Natural killer cell (primary cell): ENCODE measurements around the gene CGNL1. TPM values are rescaled to one million over a fixed set of nuclear protein-coding genes. Genes with fewer than 3 reads are reported as not detected.

Experiments
- ATAC-seq, 3 donors: fragments of 150-1000 bp in 2 of 3; fragments of 200-7000 bp in 1 of 3; cut with Tn5 transposase; 1 replicate in 1 of 3; 2 replicates in 2 of 3; pipeline ENCODE4 v1.10.0; 2021; ENCODE audit warnings: mild to moderate bottlenecking in 2 of 3, moderate library complexity in 2 of 3
- DNase-seq, 2 donors: peaks; one replicate each; pipeline versions ENCODE4 v3.0.0 to v3.0.0-alpha.2; 2013 to 2021; ENCODE audit warnings: mixed read lengths in 1 of 2
- H3K27ac ChIP-seq: one replicate; pipeline ENCODE4 v1.5.1; 2013; ENCODE audit warnings: mild to moderate bottlenecking, low read length
- H3K27me3 ChIP-seq: one replicate; pipeline ENCODE4 v1.6.1; 2013; ENCODE audit warnings: low read length; ENCODE audit not compliant: control insufficient read depth, insufficient read depth
- H3K36me3 ChIP-seq: one replicate; pipeline ENCODE4 v1.6.1; 2013; ENCODE audit warnings: low read length; ENCODE audit not compliant: control insufficient read depth, insufficient read depth
- H3K4me1 ChIP-seq: one replicate; pipeline ENCODE4 v1.6.1; 2013; ENCODE audit warnings: low read length; ENCODE audit not compliant: control insufficient read depth, insufficient read depth
- H3K4me3 ChIP-seq: one replicate; pipeline ENCODE4 v1.5.1; 2013; ENCODE audit warnings: low read length
- H3K9me3 ChIP-seq: one replicate; pipeline ENCODE4 v1.6.1; 2013; ENCODE audit warnings: low read length; ENCODE audit not compliant: control insufficient read depth, insufficient read depth
- H3K27ac Mint-ChIP-seq, 2 donors: one replicate each; pipeline ENCODE4 v1.8.0; 2022; ENCODE audit warnings: mild to moderate bottlenecking in 2 of 2, mixed read lengths in 2 of 2, moderate library complexity in 1 of 2
- H3K27me3 Mint-ChIP-seq, 2 donors: one replicate each; pipeline ENCODE4 v1.8.0; 2022; ENCODE audit warnings: low read depth in 2 of 2, mixed read lengths in 2 of 2
- H3K36me3 Mint-ChIP-seq: one replicate; pipeline ENCODE4 v1.8.0; 2022; ENCODE audit warnings: mixed read lengths
- H3K4me1 Mint-ChIP-seq, 2 donors: one replicate each; pipeline ENCODE4 v1.8.0; 2022; ENCODE audit warnings: mixed read lengths in 2 of 2
- H3K4me3 Mint-ChIP-seq: one replicate; pipeline ENCODE4 v1.8.0; 2022; ENCODE audit warnings: mild to moderate bottlenecking, moderate library complexity, mixed read lengths
- H3K9me3 Mint-ChIP-seq, 2 donors: one replicate each; pipeline ENCODE4 v1.8.0; 2022; ENCODE audit warnings: mixed read lengths in 2 of 2
- WGBS: methylation state at CpG from one replicate; pipeline ENCODE4 v1.1.7; 2013; ENCODE audit warnings: missing lambda C conversion rate; ENCODE audit not compliant: insufficient coverage; 5-methylcytosine and 5-hydroxymethylcytosine counted together
- intact Hi-C: fragments of 100-400 bp; cut with micrococcal nuclease; formaldehyde crosslinking; loops from one replicate; pipeline ENCODE4 v1.14.2; 2022
- total RNA-seq, 4 donors: library from RNA; stranded (reverse); fragments of 120-200 nt in 1 of 4; gene quantifications; one replicate each; pipeline versions ENCODE4 v1.2.3 to v1.2.4, GENCODE V29; 2013 to 2022
- TF ChIP-seq, protein P1 (sequence below): fragments of 200-600 bp; IDR thresholded peaks from one replicate; pipeline ENCODE4 v1.8.0; 2022; ENCODE audit warnings: antibody characterized with exemption

CGNL1 gene
- total RNA-seq, 3 donors from 2014 or later (not counting 1 experiment from before 2014, with no cell fraction given), result not detected

DNA sequence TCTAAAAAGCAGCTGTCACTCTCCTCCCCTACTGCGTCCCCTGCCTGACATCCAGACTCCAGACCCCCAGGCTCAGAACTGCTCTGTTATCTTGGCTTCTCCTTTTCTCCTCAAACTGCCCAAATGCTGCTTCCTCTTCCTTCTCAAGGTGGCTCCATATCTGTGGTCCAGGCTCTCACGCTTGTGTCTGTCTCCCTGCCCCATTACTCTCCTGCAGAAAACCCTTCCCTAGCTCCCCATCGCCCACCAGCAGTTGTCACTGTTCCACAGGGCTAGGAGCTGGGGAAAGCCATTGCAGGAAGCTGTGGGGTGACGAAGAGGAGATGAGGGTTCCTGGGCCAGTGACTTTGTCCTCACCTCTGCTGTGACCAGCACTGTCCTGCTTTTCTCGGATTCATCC, 30.7 kb upstream of the CGNL1 start:
- Mint-ChIP-seq H3K4me1 (no peaks in the 10 kb centered on the region), H3K27me3 (no peaks in the 10 kb centered on the region), H3K9me3 (no peaks in the 10 kb centered on the region), H3K4me3 (no peak overlapping the region), H3K36me3 (no peaks in the 10 kb centered on the region), H3K27ac (no peak overlapping the region)
- no peaks in the 10 kb centered on the region for H3K4me1 ChIP-seq
- TF ChIP-seq, protein P1, sequence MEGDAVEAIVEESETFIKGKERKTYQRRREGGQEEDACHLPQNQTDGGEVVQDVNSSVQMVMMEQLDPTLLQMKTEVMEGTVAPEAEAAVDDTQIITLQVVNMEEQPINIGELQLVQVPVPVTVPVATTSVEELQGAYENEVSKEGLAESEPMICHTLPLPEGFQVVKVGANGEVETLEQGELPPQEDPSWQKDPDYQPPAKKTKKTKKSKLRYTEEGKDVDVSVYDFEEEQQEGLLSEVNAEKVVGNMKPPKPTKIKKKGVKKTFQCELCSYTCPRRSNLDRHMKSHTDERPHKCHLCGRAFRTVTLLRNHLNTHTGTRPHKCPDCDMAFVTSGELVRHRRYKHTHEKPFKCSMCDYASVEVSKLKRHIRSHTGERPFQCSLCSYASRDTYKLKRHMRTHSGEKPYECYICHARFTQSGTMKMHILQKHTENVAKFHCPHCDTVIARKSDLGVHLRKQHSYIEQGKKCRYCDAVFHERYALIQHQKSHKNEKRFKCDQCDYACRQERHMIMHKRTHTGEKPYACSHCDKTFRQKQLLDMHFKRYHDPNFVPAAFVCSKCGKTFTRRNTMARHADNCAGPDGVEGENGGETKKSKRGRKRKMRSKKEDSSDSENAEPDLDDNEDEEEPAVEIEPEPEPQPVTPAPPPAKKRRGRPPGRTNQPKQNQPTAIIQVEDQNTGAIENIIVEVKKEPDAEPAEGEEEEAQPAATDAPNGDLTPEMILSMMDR, result no peak
- no peaks in the 10 kb centered on the region for H3K9me3 ChIP-seq
- H3K4me3 ChIP-seq, result no peak overlapping the region
- no peaks in the 10 kb centered on the region for H3K27me3 ChIP-seq
- ATAC-seq, result no peak
- intact Hi-C loops, result no loop called here
- no peaks in the 10 kb centered on the region for H3K36me3 ChIP-seq
- no peak overlapping the region for H3K27ac ChIP-seq
- DNase-seq, result no peak
- 65% methylated on average over 5 of the region's 5 CpGs for WGBS

DNA sequence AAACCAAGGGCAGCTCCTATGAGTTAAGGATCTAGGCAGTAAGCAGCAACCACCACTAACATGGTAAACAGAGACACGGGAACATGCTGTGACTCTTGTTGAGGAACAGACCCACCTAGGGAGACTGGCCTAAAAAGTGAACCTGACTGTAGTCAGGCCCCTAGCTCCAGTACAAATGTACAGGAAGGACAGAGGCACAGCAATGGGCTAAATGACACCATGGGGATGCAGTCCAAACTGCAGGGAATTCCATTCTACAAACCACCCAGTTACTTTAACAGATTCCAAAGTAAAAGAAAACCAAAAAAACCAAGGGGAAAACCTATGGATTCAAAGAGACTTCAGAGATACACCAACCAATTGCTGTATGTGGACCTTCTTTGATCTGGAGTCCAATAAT, 28.2 kb upstream of the CGNL1 start:
- H3K27me3 ChIP-seq, result no peaks in the 10 kb centered on the region
- WGBS, result 88% methylated on average over 1 of the region's 1 CpG

DNA sequence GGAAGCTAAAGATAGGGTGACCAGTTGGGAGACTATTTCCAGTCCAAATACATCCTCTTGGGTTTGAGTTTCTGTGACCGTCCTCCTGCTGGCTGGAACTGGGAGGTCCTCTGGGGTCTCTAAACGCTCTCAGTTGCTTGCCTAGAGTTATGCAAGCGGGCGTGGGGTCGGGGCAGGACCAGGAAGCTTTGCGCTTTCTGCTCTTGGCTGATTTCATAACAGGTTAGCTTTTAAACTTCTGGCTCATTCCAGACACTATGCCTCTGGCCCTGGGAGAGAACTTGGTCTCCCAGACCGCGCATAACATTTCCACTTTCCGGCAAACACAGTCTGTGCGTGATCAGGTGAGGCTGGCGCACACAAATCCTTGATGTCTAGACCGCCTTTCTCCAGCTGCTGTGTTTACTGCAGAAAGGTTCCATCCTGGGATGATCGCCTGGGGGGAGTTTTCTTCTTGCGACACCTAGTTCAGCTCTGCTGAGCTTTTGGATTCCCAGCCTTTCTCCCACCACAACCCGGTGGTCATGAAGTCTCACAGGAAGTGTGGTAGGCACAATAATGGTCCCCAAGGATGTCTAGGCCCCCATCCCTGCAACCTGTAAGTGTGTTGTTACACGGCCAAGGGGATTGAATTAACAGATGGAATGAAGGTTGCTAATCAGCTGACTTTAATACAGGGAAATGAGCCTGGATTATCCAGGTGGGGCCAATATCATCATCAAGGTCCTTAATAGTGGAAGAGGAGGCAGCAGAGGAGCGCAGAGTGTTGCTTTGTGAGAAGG, 23.6 kb upstream of the CGNL1 start:
- Histone ChIP-seq H3K36me3 (no peaks in the 10 kb centered on the region), H3K9me3 (no peaks in the 10 kb centered on the region), H3K27me3 (no peaks in the 10 kb centered on the region), H3K4me3 (no peak overlapping the region), H3K27ac (no peak overlapping the region), H3K4me1 (no peaks in the 10 kb centered on the region)
- TF ChIP-seq, protein P1, result no peak
- Mint-ChIP-seq H3K27me3 (peaks cover 11 to 25% of the 10 kb centered on the region in 2 donors), H3K27ac (no peak overlapping the region), H3K36me3 (no peaks in the 10 kb centered on the region), H3K9me3 (no peaks in the 10 kb centered on the region), H3K4me3 (no peak overlapping the region), H3K4me1 (no peaks in the 10 kb centered on the region)
- DNase-seq (no peak), ATAC-seq (no peak)
- intact Hi-C loops, result no loop called here
- WGBS, result 88% methylated on average over 17 of the region's 17 CpGs

More for the DNA sequence above, 28.2 kb upstream of the CGNL1 start:
- Histone ChIP-seq H3K36me3 (no peaks in the 10 kb centered on the region), H3K4me1 (no peaks in the 10 kb centered on the region), H3K4me3 (no peak overlapping the region), H3K9me3 (no peaks in the 10 kb centered on the region), H3K27ac (no peak overlapping the region)
- no peak overlapping the region for H3K4me3 Mint-ChIP-seq
- intact Hi-C loops, result no loop called here
- ATAC-seq (no peak), DNase-seq (no peak)
- no peaks in the 10 kb centered on the region for H3K36me3 Mint-ChIP-seq
- H3K4me1 Mint-ChIP-seq, result no peaks in the 10 kb centered on the region
- H3K27me3 Mint-ChIP-seq, result peaks cover 0 to 4% of the 10 kb centered on the region in 2 donors
- H3K27ac Mint-ChIP-seq, result no peak overlapping the region
- no peaks in the 10 kb centered on the region for H3K9me3 Mint-ChIP-seq
- TF ChIP-seq, protein P1, result no peak
